ENCODE results near the gene FKBP1A. TPM values are rescaled to one million over a fixed set of nuclear protein-coding genes. Genes with fewer than 3 reads are reported as not detected.
A peak's percentile ranks its signal among the peaks of the same experiment; 100 is the strongest.

Gene FKBP1A
- total and polyA plus RNA-seq, 12 donors = 51.7 to 917 (median 137) TPM

GRCh38 chr20:1389703-1390580 is 2.9 kb downstream of the FKBP1A start:
- TF ChIP-seq CTCF (IDR thresholded peaks at IDR 0.05) (no peak), POLR2A (IDR thresholded peaks at IDR 0.05) (no peak)
- intact Hi-C loops (cut with DNase I) = loop anchor here in 1 of 2 donors (5.0 kb wide), 1 partner anchor 63 kb away; the partner anchor contains the start of gene SDCBP2
- no peak for DNase-seq
- H3K27me3 ChIP-seq = no peaks in the 10 kb centered on the region
- H3K4me1 ChIP-seq (replicated peaks in 1 of 2) = peaks cover 21 to 60% of the 10 kb centered on the region in 2 donors
- WGBS, 4 donors = 44 to 49% (median 46%) methylated on average over 6 of the region's 6 CpGs
- peak overlapping the region in 3 of 5 donors; percentile 14 to 83 (median 66) for H3K27ac ChIP-seq
- H3K4me3 ChIP-seq = no peak overlapping the region
- H3K36me3 ChIP-seq (replicated peaks in 1 of 2) = peaks cover 0 to 7% of the 10 kb centered on the region in 2 donors
- no peaks in the 10 kb centered on the region for H3K9me3 ChIP-seq (replicated peaks in 1 of 3)

GRCh38 chr20:1388741-1389483 is 3.9 kb downstream of the FKBP1A start:
- Histone ChIP-seq H3K36me3 (replicated peaks in 1 of 2) (peaks cover 0 to 7% of the 10 kb centered on the region in 2 donors), H3K9me3 (replicated peaks in 1 of 3) (no peaks in the 10 kb centered on the region), H3K4me1 (replicated peaks in 1 of 2) (peaks cover 21 to 68% of the 10 kb centered on the region in 2 donors), H3K27me3 (no peaks in the 10 kb centered on the region), H3K4me3 (no peak overlapping the region), H3K27ac (peak overlapping the region in 2 of 5 donors; percentile 48 to 51)
- no peak for DNase-seq
- WGBS, 4 donors = 61 to 68% (median 64%) methylated on average over 10 of the region's 10 CpGs
- TF ChIP-seq POLR2A (IDR thresholded peaks at IDR 0.05) (no peak), CTCF (IDR thresholded peaks at IDR 0.05) (no peak)
- intact Hi-C loops (cut with DNase I) = loop anchor here in 1 of 2 donors (5.0 kb wide), 1 partner anchor 62 kb away; the partner anchor contains the start of gene SDCBP2

GRCh38 chr20:1388253-1388652 is 4.6 kb downstream of the FKBP1A start:
- Histone ChIP-seq H3K36me3 (replicated peaks in 1 of 2) (peaks cover 0 to 7% of the 10 kb centered on the region in 2 donors), H3K4me1 (replicated peaks in 1 of 2) (peaks cover 17 to 65% of the 10 kb centered on the region in 2 donors), H3K27ac (peak overlapping the region in 1 of 5 donors; percentile 10), H3K27me3 (no peaks in the 10 kb centered on the region), H3K4me3 (no peak overlapping the region), H3K9me3 (replicated peaks in 1 of 3) (no peaks in the 10 kb centered on the region)
- 69 to 85% (median 79%) methylated on average over 5 to 6 of the region's 6 CpGs for WGBS, 4 donors
- DNase-seq = no peak
- TF ChIP-seq POLR2A (IDR thresholded peaks at IDR 0.05) (no peak), CTCF (IDR thresholded peaks at IDR 0.05) (no peak)
- intact Hi-C loops (cut with DNase I) = loop anchor here in 1 of 2 donors (5.0 kb wide), 1 partner anchor 61 kb away; the partner anchor contains the start of gene SDCBP2

- H3K27ac ChIP-seq = no peak overlapping the region
- H3K4me3 ChIP-seq = no peak overlapping the region
- TF ChIP-seq CTCF (IDR thresholded peaks at IDR 0.05) (no peak), POLR2A (IDR thresholded peaks at IDR 0.05) (no peak)
- no peak for DNase-seq
- no peaks in the 10 kb centered on the region for H3K27me3 ChIP-seq
- intact Hi-C loops (cut with DNase I) = loop anchor here in 1 of 2 donors (5.0 kb wide), 1 partner anchor 59 kb away; the partner anchor contains the start of gene SDCBP2
- H3K36me3 ChIP-seq (replicated peaks in 1 of 2) = peaks cover 0 to 7% of the 10 kb centered on the region in 2 donors
- WGBS, 4 donors = 74 to 86% (median 77%) methylated on average over 4 of the region's 4 CpGs
- H3K9me3 ChIP-seq (replicated peaks in 1 of 3) = no peaks in the 10 kb centered on the region
- H3K4me1 ChIP-seq (replicated peaks in 1 of 2) = peaks cover 24 to 83% of the 10 kb centered on the region in 2 donors
These were observed 6.5 kb downstream of the FKBP1A start for GRCh38 chr20:1386323-1386722.

All from adrenal gland (tissue), 12 donors.